SK-N-MC (cell line): Measurements from ENCODE around the gene C3orf18.

Experiments used
- EZH2 ChIP-seq: fragments of 200-600 bp; sonication (generic); IDR thresholded peaks from one replicate; pipeline ENCODE4 v1.6.1; 2017; ENCODE audit warnings: antibody characterized with exemption
- POLR2AphosphoS5 ChIP-seq: IDR thresholded peaks from 2 replicates; pipeline ENCODE4 v1.6.1; 2012; ENCODE audit warnings: mild to moderate bottlenecking, low read depth, low read length, borderline replicate concordance

- TF ChIP-seq POLR2AphosphoS5 = no peak
- TF ChIP-seq EZH2 = no peak
These were observed 49.8 kb downstream of the C3orf18 start for GRCh38 chr3:50517721-50518206.
